Superior temporal gyrus (tissue), 1 donor: Measurements from ENCODE around the gene TMEM132C.
A peak's percentile ranks its signal among the peaks of the same experiment; 100 is the strongest.
"Not testable (repeated sequence)": the region's sequence is repeated elsewhere in the genome, so short reads cannot be mapped to it uniquely, and the experiment has no call there.

ENCODE experiments used
- DNase-seq: peaks from one replicate; pipeline ENCODE4 v3.0.0-alpha.2; 2016; ENCODE audit errors: extremely low spot score

Gene TMEM132C

GRCh38 chr12:128474916-128475315, 207.9 kb downstream of the TMEM132C start:
- no peak for DNase-seq

DNA sequence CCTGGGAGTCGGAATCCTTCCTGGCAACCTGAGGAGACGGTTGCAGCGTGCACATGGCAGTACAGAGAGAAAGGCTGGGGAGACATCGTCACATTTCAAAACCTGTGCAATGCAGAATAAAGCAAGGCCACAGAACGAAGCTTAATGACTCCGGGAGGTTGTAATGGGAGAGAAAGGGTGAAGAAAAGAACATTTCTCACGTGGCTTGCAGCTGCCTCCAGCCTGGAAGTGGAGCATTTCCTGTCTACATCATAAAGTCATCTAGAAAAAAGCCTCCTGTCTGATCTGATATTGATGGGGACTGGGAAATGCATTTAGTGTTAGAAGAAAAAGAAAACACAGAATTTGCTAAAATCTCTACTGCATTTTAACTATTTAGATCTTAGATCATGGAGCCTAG, 209.3 kb downstream of the TMEM132C start:
- no peak for DNase-seq

GRCh38 chr12:128483526-128484255, 216.7 kb downstream of the TMEM132C start:
- DNase-seq: no peak

DNA sequence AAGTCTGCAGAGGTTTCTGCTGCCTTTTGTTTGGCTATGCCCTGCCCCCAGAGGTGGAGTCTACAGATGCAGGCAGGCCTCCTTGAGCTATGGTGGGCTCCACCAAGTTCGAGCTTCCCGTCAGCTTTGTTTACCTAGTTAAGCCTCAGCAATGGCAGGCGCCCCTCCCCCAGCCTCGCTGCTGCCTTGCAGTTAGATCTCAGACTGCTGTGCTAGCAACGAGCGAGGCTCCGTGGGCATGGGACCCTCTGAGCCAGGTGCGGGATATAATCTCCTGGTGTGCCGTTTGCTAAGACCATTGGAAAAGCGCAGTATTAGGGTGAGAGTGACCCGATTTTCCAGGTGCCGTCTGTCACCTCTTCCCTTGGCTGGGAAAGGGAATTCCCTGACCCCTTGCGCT, 230.4 kb downstream of the TMEM132C start:
- DNase-seq: not testable (repeated sequence)

DNA sequence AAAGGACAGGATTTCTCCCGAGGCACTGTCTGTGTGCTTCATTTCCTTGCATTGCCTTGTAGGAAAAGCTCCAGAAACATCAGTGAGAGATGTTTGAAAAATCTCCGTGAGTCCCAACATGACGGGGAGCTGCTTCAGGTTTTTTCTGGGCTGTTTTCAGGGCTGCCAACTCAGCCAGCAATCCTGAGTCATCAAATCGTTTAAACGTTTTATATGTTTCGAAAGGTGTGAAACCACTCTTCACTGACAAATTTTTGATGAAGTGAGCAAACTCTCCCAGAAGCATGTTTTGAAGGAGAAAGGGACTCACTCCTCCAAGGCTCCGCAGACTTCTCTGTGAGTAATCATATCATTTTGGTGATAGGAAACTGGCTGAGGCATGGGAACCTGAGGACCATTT, 240.5 kb downstream of the TMEM132C start:
- peak; percentile 50 for DNase-seq

DNA sequence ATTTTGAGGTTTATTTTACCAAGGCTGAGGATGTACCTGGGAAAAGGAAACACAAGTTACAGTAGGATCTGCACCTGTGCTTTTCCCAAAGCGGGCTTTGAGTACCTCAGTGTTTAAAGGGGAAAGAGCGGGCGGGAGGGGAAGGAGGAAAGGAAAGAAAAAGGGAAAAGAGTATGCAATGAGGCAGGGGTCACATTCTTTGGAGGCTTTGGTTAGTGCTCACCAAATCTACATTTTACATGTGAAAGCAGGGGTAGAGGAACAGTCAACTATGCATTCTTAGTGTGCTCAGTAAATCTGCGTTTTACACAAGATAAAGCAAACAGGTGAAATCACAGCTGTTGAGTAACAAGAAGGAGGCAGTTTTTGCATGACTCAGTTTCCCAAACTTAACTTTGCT, 242.2 kb downstream of the TMEM132C start:
- no peak for DNase-seq

GRCh38 chr12:128510511-128510910, 243.5 kb downstream of the TMEM132C start:
- no peak for DNase-seq

GRCh38 chr12:128513331-128513730, 246.4 kb downstream of the TMEM132C start:
- DNase-seq: no peak

GRCh38 chr12:128513831-128514230, 246.9 kb downstream of the TMEM132C start:
- DNase-seq: no peak

GRCh38 chr12:128518644-128519043, 251.7 kb downstream of the TMEM132C start:
- no peak for DNase-seq

DNA sequence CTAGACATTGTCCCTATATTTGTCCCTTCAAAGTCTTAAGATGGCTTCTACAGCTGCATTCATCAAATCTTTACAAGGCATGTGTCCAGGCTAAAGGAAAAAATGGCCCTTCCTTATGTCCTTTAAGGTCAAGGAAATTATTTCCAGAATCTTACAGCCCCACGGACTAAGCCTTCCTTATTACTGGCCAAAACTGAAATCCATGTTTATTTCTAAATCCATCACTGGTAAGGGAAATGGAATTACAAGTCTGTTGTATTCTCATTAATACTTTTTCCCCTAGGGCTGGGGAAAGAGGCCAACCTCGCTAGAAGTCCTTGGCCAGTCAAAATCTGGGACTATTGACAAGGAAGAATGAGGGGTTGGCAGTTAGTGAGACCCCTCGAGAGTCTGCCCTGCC, 252.5 kb downstream of the TMEM132C start:
- DNase-seq: no peak

DNA sequence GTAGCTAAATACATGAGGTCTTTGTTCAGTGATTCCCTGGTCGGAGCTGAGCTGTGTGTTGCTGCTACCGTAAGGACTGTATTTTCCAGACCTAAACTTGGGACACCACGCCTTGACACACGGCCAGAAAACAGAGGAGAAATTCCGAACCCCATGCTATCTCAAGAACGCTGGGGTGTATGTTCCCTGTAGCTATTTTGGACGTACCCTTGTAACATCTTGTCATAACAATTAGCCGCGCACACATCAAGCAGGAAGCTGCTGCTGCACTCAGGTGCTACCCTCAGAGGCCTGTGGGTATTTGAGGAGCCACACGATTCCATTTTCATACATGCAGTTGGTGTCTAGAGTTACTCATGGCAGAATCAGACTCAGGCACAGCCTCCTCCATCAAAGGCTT, 255.0 kb downstream of the TMEM132C start:
- no peak for DNase-seq

GRCh38 chr12:128524439-128524838, 257.5 kb downstream of the TMEM132C start:
- no peak for DNase-seq

GRCh38 chr12:128531170-128531569, 264.2 kb downstream of the TMEM132C start:
- DNase-seq: no peak

GRCh38 chr12:128534906-128535305, 267.9 kb downstream of the TMEM132C start:
- DNase-seq: no peak

GRCh38 chr12:128536810-128537209, 269.8 kb downstream of the TMEM132C start:
- DNase-seq: no peak

DNA sequence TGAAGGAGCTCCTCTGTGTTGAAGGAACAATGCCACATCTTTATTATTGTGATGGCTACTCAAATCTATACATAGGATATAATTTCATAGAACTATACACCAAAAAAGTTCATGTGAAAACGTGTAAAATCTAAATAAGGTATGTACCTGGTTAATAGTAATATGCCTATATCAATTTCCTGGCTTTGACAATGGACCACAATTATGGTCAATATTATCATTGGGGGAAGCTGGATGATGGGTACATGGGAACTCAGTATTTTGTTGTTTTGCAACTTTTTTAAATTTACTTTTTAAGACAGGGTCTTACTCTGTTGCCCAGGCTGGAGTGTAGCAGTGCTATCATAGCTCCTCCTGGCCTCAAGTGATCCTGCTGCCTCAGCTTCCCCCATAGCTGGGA, 270.7 kb downstream of the TMEM132C start:
- no peak for DNase-seq

GRCh38 chr12:128542844-128543243, 275.9 kb downstream of the TMEM132C start:
- DNase-seq: no peak

DNA sequence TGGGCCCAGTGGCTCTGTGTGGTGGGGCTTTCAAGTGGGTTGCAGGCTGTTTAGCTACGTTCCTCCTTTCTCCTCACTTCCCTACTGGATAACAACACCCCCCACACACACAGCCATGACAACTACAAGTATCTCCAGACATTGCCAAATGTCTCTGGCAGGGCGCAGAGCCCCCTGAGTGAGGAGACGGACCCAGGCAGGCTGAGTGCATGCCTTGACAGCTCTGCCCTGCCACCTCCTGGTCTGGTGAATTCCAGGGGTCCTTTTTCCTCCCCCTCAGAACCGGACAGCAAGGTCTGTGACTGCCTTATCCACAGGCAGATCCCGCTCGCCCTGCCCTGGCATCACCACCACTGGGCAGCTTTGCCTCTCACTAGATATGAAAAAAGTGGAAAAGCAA, 276.5 kb downstream of the TMEM132C start:
- no peak for DNase-seq

- no peak for DNase-seq
Observed at GRCh38 chr12:128543971-128544370, 277.0 kb downstream of the TMEM132C start.

- DNase-seq: no peak
Observed at GRCh38 chr12:128548949-128549348, 282.0 kb downstream of the TMEM132C start.

DNA sequence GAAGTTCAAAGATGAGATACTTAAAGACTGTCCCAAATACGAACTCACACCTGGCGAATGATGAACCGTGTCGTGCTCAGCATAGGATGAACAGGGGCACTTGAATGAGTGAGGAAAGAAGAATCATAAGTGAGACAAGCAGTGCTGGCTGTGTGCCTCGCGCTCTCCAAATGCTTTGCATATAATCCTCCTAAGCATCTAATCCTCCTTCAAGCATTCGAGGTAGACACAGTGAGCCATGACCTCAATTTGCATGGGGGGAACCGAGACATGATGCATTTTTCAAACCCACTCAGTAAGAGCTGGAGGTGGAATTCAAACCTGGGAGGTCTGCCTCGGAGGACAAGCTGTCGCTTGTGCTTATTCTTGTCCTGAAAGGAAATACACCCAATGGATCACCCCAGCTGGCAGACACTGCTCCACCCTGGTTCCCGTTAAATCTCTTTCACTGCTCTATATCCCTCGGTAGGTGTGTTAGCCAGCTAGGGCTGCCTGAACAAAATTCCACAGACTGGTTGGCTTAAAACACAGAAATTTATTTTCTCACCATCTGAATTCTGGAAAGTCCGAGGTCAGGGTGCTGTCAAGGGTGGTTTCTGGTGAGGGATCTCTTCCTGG, 282.7 kb downstream of the TMEM132C start:
- no peak for DNase-seq

DNA sequence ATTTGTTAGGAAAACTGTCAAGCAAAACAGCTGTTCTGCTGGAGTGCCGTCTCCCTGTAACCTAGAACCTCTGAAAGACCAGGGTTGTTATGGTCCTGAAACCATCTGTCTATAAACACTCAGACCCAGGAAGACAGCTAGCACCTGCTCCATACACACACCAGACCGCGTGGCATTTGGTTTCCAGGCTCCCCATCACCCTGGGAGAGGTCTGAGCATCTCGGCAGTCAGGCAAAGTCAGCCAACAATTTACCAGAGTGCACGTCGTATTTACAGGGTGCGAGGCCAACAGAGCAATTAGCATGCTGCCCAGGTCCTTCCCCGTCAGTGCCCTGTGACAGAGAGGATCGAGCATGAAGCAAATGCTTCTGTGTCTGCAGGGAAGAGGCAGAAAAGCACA, 284.3 kb downstream of the TMEM132C start:
- DNase-seq: no peak
